OCI-M2 (cell line): Measurements from ENCODE around the gene CACNG4.

Source experiments
- DNase-seq: peaks from one replicate; lab custom pipeline; 2025; ENCODE audit not compliant: unreplicated experiment; lab: John Stamatoyannopoulos, UW

The CACNG4 gene

GRCh38 chr17:66963909-66964771, at the start of gene CACNG4:
CACNG4 (plus strand) TSS chr17:66964707; CDS start chr17:66964912, 205 bp downstream.
- DNase-seq = no peak

DNA sequence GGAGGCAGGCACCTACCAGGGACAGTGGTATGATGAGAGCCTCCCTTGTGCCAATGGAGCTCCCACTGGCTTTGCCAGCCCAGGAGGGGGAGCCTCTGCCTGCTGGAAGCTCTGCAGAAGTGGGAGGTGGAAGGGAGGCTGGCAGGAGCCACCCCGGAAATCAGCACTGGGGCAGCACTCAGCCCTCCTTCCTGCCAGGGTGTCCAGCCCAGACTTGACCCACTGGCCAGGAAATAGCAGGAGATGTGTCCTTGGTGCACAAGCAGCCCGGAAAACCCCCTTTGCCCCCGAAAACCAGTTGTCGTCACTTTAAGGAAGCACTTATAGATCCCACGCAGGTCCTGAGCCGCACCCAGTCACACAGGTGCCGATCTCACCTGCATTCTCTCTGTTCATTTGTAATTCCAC, 49.3 kb upstream of the CACNG4 start:
- DNase-seq = no peak

DNA sequence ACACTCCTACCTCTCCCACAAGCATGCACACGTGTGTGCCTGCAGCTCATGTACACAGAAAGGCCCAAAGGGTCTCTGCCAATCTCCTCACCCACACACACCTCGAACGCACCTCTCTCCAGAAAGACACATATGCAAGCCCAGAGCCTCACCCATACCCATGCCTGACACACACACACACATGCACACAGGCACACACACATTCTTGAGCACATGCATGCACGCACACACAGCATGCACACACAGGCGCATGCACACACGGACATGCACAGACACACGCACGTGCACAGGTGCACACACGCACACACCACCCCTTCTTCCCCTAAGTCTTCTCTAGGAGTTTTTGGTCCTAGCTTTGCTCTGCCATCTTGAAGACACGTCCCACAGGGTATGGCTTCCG, 48.7 kb upstream of the CACNG4 start:
- no peak for DNase-seq

GRCh38 chr17:66916946-66917345, 47.6 kb upstream of the CACNG4 start:
- DNase-seq = no peak

DNA sequence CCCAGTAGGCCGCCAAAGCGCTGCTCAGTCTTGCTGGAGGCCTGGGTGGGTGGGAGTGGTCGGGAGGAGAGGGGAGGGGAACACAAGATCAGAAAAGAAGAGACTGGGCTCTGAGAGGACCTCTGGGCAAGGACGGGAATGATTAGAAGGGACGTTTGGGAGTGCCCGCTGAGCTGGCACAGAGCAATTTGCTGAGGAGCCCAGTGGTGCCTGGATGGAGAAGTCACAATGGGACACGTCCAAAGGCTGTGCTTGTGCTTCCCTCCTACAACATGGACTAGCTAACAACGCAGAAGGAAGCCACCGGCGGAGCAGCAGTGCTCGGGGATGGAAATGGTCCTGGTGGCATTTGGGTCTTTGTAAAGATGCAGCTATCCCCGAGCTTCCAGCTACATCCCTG, 45.6 kb upstream of the CACNG4 start:
- no peak for DNase-seq

GRCh38 chr17:66920435-66920834, 44.1 kb upstream of the CACNG4 start:
- DNase-seq = no peak

GRCh38 chr17:66920950-66921349, 43.6 kb upstream of the CACNG4 start:
- DNase-seq = no peak

DNA sequence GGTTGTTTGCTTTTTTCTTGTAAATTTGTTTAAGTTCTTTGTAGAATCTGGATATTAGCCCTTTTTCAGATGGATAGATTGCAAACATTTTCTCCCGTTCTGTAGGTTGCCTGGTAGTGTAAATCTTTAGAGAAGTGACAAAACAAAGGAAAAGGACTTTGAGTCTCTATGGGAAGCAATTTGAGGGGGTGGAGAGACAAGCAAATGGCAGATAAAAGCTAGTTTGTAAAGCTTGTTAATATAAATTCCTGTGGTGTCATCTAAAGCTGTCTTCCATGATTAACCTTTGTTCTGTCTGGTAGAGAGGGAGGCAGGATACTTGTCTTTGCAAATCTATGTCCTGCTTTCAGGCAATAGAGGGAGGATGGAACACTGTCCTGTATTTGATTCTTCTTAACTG, 40.6 kb upstream of the CACNG4 start:
- no peak for DNase-seq

- DNase-seq = no peak
Measured at GRCh38 chr17:66925811-66926500, 38.6 kb upstream of the CACNG4 start.

DNA sequence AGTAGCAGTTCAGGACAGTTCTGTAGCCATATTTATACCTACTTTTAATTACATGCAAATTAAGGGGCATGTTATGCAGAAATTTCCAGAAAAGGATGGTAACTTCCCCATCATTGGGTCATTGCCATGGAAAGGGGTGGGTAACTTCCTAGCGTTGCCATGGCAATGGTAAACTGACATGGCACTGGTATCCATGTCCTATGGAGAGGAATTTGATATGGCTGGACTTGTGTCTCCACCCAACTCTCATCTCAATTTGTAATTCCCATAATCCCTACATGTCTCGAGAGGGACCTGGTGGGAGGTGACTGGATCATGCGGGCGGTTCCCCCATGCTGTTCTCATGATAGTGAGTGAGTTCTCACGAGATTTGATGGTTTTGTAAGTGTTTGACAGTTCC, 35.6 kb upstream of the CACNG4 start:
- no peak for DNase-seq

DNA sequence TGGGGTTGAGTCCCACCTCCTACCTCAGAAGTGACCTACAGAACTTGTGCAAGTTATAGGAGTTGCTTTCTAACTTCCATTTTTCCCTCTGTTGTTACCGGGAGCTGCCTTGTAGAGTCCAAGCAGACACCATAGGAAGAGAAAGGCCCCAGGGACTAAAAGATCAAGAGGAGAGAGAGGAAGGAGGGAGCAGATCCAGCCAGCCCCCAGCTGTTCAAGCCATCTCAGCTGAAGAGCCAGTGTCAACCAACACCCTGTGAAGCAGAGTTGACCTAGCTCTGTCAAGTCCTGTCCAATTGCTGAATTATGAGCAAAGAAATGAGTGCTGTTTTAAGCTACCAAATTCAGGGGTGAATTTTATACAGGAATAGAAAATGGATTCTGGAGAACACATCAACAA, 34.9 kb upstream of the CACNG4 start:
- DNase-seq = no peak

DNA sequence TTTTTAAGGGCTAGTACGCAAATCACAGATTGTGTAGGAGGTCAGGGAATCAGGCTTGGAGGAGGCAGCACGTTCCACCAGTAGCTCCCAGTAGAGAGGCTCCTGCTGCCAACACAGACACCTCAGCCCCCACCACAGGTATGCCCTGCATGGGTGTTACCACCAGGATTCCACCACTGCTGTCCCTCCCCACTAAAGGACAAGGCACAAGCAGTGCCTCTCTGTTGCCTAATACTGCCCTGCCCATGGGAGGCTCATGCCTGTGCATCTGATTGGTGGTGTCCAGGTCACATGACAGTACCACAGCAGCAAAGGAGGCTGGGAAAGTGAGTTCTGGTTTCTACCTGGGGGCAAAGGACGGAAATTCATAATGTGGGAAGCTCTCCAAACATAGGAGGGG, 33.6 kb upstream of the CACNG4 start:
- DNase-seq = no peak

- DNase-seq = no peak
Measured at GRCh38 chr17:66932311-66932710, 32.2 kb upstream of the CACNG4 start.

- DNase-seq = no peak
Measured at GRCh38 chr17:66934040-66934439, 30.5 kb upstream of the CACNG4 start.

DNA sequence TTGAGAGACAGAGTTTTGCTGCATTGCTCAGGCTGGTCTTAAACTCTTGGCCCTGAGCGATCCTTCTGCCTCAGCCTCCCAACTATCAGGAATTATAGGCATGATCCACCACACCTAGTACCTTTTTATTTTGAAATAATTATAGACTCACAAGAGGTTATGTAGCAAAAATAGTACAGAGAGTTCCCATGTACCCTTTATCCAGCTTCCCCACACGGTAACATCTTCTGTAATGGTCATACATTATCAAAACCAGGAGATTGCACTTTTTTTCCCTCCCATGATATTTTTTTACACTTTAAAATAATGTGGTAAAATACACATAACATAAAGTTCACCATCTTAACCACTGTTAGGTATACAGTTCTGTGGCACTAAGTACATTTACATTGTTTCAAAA, 28.8 kb upstream of the CACNG4 start:
- no peak for DNase-seq

DNA sequence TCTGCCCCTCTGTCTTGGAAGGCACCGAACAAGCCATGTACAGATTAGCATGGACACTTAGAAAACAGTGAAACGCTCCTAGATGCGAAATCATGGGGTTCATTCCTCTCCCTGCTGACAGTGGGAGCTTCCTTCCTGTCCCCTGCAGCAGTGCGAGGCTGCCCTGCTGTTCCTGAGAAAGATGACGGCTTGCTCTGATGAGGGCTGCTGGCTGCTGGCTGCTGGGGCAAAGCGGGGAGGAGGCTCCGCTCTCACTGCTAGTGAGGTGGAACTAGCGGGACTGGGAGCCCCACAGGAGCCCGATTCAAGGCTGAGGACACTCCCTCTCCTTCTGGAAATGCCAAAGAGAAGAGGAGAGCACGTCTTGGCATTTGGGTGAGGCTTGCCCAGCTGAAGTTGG, 25.9 kb upstream of the CACNG4 start:
- DNase-seq = no peak

GRCh38 chr17:66939461-66940114, 24.9 kb upstream of the CACNG4 start:
- DNase-seq = no peak

DNA sequence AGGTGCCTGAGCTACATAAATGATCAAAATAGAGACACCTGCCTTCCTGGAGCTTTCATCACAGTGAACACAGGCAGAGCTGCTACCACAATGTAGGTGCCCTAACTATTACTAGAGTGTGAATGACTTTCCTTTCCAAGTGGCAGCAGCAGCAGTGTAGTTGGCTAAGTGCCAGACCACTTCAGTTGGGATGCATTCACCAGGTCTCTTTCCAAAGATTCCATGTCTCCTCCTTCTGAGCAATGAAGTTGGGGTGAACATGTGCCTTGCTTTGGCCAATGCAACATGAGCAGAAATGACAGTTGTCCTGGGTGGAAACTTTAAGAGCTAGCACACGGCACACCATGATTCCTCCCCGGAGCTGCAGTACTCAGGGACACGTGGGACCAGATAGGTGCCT, 23.3 kb upstream of the CACNG4 start:
- DNase-seq = no peak

DNA sequence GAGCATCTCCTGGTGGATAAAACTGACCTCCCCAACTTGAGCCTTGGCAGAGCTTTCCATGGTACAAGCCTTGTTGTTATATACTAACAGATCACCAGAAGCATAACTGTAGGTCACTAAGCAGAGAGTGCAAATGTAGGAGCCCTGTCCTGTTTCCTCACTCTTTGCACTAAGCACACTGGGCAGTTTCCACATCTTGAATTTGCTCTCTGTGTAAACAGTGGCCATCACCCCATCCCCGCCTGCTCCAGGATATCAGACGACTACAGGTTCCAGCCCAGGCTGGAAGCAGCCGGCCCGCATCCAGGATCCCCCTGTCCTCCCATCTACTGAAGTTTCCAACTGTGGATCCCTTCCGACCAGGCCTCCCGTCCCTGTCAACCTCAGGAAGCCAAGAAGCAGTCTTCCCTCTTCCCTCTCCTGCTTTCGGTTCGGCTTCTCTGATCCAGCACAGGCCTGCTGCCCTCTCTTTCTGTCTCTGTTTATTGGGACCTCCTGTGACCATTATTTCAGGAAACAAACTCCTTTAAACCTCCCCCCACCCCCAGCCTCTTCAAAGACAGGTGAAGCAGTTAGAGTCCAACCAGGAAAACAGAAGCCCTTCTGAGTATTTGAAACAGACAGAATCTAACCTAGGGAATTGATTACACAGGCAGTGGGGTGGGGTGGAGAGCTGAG, 22.6 kb upstream of the CACNG4 start:
- DNase-seq = no peak

DNA sequence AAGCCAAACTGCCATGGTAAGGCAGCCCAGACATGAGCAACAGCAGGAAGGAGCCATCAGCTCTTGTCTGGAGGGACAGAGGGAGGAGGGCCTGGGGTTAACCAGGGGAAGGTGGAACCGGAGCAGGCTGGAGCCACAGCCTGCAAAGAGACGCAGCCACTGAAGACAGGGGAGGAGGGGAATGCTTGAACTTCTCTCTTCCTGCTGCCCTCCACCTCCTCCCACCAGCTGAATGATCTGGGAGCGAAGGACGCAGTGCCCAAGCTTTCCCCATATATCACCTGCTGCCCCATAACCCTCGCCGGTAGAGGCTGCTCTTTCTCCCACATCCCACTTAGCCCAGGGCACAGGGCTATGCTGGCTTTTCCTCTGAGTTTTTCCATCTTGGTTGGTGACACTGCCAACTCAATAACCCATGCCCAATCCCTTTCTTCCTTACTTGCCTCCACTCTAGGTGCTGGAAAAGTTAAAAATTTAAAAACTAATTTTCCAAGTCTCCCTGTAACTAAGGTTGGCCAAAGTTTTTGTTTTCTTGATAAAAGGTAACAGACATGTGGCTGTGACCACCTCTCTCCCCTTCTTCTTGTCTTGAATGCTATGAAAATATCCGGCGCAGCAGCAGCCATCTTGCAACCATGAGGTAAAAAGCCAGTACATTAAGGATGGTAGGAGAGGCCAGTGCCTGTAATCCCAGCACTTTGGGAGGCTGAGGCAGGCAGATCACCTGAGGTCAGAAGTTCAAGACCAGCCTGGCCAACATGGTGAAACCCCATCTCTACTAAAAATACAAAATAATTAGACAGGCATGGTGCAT, 21.8 kb upstream of the CACNG4 start:
- no peak for DNase-seq

GRCh38 chr17:66943484-66943883, 21.0 kb upstream of the CACNG4 start:
- DNase-seq = no peak
